ENCODE data around the gene CIP2A. TPM values are rescaled to one million over a fixed set of nuclear protein-coding genes. Genes with fewer than 3 reads are reported as not detected.

Gene CIP2A
- total and polyA plus RNA-seq, 2 of the 13 experiments (the other 11 are each of a cell fraction or from before 2014, with no cell fraction given): 7.8 to 36.9 TPM

DNA sequence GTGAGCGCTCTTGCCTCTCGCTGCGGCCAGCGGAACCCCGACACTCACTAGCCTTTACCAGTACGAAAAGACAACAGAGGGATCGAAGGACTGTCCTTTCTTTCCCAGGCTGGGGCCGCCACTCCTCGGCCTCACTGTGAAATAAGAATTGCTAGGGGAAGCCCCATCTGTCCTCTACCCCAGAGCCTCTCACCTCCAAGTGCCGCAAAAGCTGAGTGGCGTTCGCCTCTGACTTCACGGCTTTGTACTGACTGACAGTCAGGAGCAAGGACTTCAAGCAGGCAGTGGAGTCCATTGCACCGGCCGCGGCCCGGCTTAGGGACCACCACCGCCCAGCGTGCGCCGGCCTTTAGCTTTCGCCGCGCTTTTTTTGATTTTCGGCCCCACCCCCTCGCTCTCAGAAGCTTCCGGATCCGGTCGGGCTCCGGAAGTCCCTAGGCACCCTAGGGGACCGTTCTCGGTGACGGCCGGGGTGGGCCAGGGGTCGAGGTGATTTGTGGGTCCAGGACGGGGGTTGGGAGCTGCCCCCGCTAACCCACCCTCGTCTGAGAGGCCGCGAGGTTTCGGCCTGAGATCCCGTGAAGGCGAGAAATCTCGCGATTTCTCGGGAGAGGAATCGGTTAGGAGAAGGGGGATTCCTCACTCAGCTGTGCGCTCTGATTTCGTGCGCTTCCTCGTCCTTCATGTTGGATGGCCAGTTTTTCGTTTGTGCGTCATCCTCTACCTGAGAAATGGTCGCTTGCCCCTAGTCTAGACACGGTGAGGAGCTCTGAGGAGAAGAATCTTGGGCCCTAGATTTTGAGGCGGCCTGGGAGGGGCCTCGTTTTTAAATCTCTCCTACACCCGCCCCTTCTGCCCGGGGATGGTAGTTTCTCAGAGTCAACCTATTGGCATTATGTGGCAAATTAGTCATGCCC is at the start of gene CIP2A, which contains the start of gene DZIP3 (continued):
- TF ChIP-seq, protein P1, sequence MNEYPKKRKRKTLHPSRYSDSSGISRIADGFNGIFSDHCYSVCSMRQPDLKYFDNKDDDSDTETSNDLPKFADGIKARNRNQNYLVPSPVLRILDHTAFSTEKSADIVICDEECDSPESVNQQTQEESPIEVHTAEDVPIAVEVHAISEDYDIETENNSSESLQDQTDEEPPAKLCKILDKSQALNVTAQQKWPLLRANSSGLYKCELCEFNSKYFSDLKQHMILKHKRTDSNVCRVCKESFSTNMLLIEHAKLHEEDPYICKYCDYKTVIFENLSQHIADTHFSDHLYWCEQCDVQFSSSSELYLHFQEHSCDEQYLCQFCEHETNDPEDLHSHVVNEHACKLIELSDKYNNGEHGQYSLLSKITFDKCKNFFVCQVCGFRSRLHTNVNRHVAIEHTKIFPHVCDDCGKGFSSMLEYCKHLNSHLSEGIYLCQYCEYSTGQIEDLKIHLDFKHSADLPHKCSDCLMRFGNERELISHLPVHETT (CRISPR knock-in tag; conservative IDR thresholded peaks at IDR 0.05): peak; percentile 94
- TF ChIP-seq KDM5B (CRISPR knock-in tag; IDR thresholded peaks at IDR 0.05; ENCODE audit: borderline replicate concordance) (peak; percentile 49; the same call in 1 of the 2 replicates), BRCA1 (CRISPR knock-in tag; IDR thresholded peaks at IDR 0.05) (no peak), REXO4 (CRISPR knock-in tag; IDR thresholded peaks at IDR 0.05; ENCODE audit: borderline replicate concordance) (no peak), MYC (CRISPR knock-in tag; IDR thresholded peaks at IDR 0.05; ENCODE audit: borderline replicate concordance) (peak; percentile 88), SNAI1 (CRISPR knock-in tag; IDR thresholded peaks at IDR 0.05; ENCODE audit: borderline replicate concordance) (no peak), YEATS4 (CRISPR knock-in tag; IDR thresholded peaks at IDR 0.05; ENCODE audit: borderline replicate concordance) (peak; percentile 93; the same call in 1 of the 2 replicates), ZNF629 (CRISPR knock-in tag; conservative IDR thresholded peaks at IDR 0.05) (no peak), CCDC6 (CRISPR knock-in tag; IDR thresholded peaks at IDR 0.05) (peak; percentile 68; the same call in 1 of the 2 replicates), FOSL1 (CRISPR knock-in tag; IDR thresholded peaks at IDR 0.05; ENCODE audit: borderline replicate concordance) (no peak; the same call in 1 of the 2 replicates), ZNF124 (CRISPR knock-in tag; IDR thresholded peaks at IDR 0.05) (0 out of 2 replicates have a peak, but pooled peaks have one; percentile 50), ZNF703 (CRISPR knock-in tag; IDR thresholded peaks at IDR 0.05; ENCODE audit: borderline replicate concordance) (no peak), ZNF367 (CRISPR knock-in tag; IDR thresholded peaks at IDR 0.05; ENCODE audit: borderline replicate concordance) (0 out of 2 replicates have a peak, but pooled peaks have one; percentile 78), MAZ (IDR thresholded peaks at IDR 0.05; ENCODE audit: borderline replicate concordance, low read depth, low read length) (no peak; the same call in 1 of the 2 replicates), MAZ (CRISPR knock-in tag; IDR thresholded peaks at IDR 0.05; ENCODE audit: low read depth) (peak; percentile 90), ATRX (CRISPR knock-in tag; IDR thresholded peaks at IDR 0.05; ENCODE audit: borderline replicate concordance) (no peak), ZNF121 (CRISPR knock-in tag; IDR thresholded peaks at IDR 0.05) (no peak)
- TF ChIP-seq, protein P2, sequence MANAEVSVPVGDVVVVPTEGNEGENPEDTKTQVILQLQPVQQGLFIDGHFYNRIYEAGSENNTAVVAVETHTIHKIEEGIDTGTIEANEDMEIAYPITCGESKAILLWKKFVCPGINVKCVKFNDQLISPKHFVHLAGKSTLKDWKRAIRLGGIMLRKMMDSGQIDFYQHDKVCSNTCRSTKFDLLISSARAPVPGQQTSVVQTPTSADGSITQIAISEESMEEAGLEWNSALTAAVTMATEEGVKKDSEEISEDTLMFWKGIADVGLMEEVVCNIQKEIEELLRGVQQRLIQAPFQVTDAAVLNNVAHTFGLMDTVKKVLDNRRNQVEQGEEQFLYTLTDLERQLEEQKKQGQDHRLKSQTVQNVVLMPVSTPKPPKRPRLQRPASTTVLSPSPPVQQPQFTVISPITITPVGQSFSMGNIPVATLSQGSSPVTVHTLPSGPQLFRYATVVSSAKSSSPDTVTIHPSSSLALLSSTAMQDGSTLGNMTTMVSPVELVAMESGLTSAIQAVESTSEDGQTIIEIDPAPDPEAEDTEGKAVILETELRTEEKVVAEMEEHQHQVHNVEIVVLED (CRISPR knock-in tag; IDR thresholded peaks at IDR 0.05; ENCODE audit: borderline replicate concordance): peak; percentile 67; the same call in 1 of the 2 replicates
- TF ChIP-seq, protein P3, sequence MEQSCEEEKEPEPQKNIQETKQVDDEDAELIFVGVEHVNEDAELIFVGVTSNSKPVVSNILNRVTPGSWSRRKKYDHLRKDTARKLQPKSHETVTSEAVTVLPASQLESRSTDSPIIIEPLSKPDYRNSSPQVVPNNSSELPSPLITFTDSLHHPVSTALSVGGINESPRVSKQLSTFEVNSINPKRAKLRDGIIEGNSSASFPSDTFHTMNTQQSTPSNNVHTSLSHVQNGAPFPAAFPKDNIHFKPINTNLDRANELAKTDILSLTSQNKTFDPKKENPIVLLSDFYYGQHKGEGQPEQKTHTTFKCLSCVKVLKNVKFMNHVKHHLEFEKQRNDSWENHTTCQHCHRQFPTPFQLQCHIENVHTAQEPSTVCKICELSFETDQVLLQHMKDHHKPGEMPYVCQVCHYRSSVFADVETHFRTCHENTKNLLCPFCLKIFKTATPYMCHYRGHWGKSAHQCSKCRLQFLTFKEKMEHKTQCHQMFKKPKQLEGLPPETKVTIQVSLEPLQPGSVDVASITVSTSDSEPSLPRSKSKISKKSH (CRISPR knock-in tag; IDR thresholded peaks at IDR 0.05; ENCODE audit: borderline replicate concordance): no peak; the same call in 1 of the 2 replicates
- TF ChIP-seq, protein P4, sequence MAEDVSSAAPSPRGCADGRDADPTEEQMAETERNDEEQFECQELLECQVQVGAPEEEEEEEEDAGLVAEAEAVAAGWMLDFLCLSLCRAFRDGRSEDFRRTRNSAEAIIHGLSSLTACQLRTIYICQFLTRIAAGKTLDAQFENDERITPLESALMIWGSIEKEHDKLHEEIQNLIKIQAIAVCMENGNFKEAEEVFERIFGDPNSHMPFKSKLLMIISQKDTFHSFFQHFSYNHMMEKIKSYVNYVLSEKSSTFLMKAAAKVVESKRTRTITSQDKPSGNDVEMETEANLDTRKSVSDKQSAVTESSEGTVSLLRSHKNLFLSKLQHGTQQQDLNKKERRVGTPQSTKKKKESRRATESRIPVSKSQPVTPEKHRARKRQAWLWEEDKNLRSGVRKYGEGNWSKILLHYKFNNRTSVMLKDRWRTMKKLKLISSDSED (CRISPR knock-in tag; IDR thresholded peaks at IDR 0.05): no peak
- TF ChIP-seq, protein P5, sequence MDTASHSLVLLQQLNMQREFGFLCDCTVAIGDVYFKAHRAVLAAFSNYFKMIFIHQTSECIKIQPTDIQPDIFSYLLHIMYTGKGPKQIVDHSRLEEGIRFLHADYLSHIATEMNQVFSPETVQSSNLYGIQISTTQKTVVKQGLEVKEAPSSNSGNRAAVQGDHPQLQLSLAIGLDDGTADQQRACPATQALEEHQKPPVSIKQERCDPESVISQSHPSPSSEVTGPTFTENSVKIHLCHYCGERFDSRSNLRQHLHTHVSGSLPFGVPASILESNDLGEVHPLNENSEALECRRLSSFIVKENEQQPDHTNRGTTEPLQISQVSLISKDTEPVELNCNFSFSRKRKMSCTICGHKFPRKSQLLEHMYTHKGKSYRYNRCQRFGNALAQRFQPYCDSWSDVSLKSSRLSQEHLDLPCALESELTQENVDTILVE (CRISPR knock-in tag; IDR thresholded peaks at IDR 0.05): peak; percentile 99
